NK-92 (cell line): ENCODE data around the gene PARK7.

Source experiments
- DNase-seq: peaks from one replicate; lab custom pipeline; 2025; ENCODE audit not compliant: unreplicated experiment; lab: John Stamatoyannopoulos, UW

Gene PARK7

GRCh38 chr1:7980984-7981383 is 19.5 kb downstream of the PARK7 start:
- DNase-seq: no peak

DNA sequence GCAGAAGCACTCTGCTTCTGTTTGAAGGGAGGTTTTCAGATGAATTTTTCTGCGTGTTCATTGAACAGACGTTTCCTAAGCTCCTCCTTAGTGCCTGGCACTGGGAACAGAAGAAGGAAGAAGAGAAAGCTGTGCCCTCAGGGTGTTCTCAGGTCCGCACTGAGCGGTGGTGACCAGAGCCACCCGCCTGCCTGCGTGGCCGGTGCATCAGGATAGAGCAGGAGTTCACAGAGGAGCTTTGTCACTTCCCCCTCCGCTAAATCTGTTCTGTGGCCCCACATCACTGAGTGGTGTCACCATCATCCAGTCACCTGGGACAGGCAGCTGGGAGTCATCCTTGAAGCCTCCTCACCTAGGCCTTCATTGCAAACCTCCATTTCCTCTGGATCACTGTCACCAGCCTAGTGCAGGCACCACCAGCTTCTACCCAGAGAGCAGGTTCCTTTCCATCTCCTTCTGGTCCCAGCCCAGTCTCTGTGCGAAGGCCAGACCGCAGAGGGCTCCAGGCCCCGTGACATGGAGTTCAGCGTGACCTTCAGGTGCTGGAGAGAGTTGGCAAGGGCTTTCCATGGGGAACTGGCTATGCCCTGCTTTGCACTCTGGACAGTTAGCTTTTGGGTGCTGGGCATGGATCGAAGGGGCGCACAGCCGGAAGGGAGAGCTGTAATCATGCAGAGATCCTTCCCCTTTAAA is 21.7 kb downstream of the PARK7 start:
- DNase-seq: no peak

GRCh38 chr1:7984811-7985210 is 23.3 kb downstream of the PARK7 start:
- no peak for DNase-seq

- no peak for DNase-seq
These were observed 24.5 kb downstream of the PARK7 start for GRCh38 chr1:7985851-7986612.

- DNase-seq: no peak
These were observed 26.0 kb downstream of the PARK7 start for GRCh38 chr1:7987528-7987927.

GRCh38 chr1:7988576-7988975 is 27.1 kb downstream of the PARK7 start:
- no peak for DNase-seq

DNA sequence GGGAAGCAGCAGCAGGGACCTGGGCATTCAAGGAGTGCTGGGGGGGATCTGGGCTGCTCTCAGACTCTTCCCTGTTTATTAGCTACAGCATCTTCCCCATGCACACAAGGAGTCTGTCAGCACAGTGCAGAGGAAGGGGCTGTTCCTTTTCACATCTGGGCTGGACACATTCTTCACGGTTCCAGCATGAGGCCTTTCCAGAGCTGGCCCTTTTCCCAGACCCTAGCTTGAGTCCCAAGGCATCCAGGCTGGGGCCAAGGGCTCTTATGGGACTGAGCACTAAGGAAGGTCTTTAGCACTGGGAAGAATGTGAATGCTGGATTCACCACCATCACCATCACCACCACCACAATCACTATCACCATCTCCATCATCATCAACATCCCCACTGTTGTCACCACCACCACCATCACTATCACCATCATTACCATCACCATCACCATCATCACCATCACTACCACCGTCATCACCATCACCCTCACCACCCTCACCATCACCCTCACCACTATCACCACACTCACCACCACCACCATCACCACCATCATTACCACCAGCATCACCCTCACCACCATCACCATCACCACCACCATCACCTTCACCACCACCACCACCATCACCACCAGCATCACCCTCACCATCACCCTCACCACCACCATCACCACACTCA is 28.4 kb downstream of the PARK7 start:
- DNase-seq: no peak

GRCh38 chr1:7991504-7992440 is 30.3 kb downstream of the PARK7 start:
- DNase-seq: no peak

GRCh38 chr1:7992885-7993284 is 31.4 kb downstream of the PARK7 start:
- DNase-seq: no peak

DNA sequence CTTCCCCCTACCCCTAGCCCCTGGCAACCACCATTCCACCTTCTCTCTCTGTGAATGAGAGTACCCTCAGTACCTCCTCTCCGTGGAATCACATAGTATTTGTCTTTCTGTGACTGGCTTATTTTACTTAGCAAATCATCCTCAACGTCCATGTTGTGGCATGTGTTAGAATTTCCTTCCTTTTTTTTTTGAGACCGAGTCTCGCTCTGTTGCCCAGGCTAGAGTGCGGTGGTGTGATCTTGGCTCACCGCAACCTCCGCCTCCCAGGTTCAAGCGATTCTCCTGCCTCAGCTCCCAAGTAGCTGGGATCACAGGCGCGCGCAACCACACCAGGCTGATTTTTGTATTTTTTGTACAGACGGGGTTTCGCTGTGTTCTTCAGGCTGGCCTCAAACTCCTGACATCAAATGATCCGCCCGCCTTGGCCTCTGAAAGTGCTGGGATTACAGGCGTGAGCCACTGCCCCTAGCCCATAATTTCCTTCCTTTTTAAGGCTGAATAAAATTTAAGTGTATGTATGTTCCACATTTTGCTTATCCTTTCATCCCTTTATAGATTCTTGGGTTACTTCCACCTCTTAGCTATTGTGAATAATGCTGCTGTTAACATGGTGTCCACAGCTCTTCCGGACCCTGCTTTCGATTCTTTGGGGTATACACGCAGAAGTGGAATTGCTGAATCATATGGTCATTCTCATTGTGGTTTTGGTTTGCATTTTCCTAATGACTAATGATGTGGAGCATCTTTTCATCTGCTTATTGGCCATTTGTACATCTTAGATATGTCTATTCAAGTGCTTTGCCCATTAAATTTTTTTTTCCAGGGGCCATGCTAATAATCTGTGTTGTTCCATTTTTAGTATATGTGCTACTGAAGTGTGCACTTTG is 32.3 kb downstream of the PARK7 start:
- DNase-seq: no peak

DNA sequence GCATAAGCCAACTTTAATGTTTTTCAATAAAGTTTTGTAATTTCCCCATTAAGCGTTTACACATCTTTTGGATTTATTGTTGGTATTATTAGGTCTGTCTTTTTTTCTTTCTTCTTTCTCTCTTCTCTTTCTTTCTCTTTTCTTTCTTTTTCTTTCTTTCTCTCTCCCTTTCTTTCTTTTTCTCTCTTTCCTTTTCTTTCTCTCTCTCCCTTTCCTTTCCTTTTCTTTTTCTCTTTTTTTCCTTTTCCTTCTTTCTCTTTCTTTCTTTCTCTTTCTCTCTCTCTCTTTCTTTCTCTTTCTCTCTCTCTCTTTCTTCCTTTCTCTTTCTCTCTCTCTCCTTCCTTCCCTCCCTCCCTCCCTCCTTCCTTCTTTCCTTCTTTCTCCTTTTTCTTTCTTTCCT is 33.3 kb downstream of the PARK7 start:
- DNase-seq: no peak

- DNase-seq: no peak
These were observed 33.9 kb downstream of the PARK7 start for GRCh38 chr1:7995437-7995836.

- DNase-seq: no peak
These were observed 40.9 kb downstream of the PARK7 start for GRCh38 chr1:8002329-8002910.

GRCh38 chr1:8002921-8003320 is 41.4 kb downstream of the PARK7 start:
- DNase-seq: no peak

DNA sequence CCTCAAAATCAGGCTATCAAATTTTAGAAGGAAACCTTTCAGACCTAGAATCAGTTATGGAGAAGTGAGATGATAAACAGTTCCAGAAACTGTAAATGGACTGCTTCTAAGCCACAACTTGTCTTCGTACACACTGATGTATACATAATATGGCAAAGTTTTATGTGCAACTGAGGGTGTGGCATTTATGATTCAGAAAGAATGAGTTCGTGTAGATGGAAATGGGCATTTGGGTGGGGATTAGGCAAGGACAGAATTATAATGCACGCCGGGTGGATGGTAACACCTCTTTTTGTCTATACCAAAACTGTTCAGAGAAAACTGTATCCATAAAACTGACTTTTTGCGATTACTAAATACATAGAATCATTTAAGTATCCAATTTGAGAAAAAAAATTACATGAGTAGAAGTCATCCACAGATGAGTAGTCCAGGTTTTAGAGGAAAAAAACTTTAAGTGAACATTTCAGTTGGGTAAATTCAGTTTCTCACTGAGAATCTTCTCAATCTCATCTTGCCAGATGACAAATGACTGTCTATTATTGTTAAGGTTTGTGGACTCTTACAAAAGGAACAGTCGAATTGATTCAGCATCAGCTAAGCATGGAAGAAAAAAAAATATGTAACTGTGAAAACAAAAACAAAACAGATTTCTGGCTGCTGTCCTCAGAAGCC is 42.1 kb downstream of the PARK7 start:
- DNase-seq: no peak

GRCh38 chr1:8004113-8004802 is 42.7 kb downstream of the PARK7 start:
- no peak for DNase-seq

- DNase-seq: no peak
These were observed 43.5 kb downstream of the PARK7 start for GRCh38 chr1:8004803-8005573.
